ENCODE data around the gene PTGS2. TPM values are rescaled to one million over a fixed set of nuclear protein-coding genes. Genes with fewer than 3 reads are reported as not detected.

PTGS2 gene
- polyA plus RNA-seq, 12 donors, result 0.80 to 19.8 (median 3.1) TPM; not detected in 1

Other genes with a start within 250 kb of the PTGS2 start
- under 1 TPM in 8 of 12 donors, not detected in 4; 0.16 to 0.89 (median 0.51) TPM for gene PDC, start 219.3 kb downstream of the PTGS2 start, polyA plus RNA-seq (ENCODE audit: insufficient read length in 12 of 12)
- 10 to 100 TPM in 1 of 12 donors, 1 to 10 TPM in 10, not detected in 1; 2.7 to 12.3 (median 4.8) TPM for gene PLA2G4A, start 148.5 kb upstream of the PTGS2 start, polyA plus RNA-seq (ENCODE audit: insufficient read length in 12 of 12)